ENCODE measurements around the gene WWC2. TPM values are rescaled to one million over a fixed set of nuclear protein-coding genes. Genes with fewer than 3 reads are reported as not detected.

The WWC2 gene
- total RNA-seq, 1 donor = 35.1 TPM

GRCh38 chr4:183314806-183315205, 215.7 kb downstream of the WWC2 start:
- TF ChIP-seq CTCF (IDR thresholded peaks at IDR 0.05; ENCODE audit: extremely low read depth, low read depth, low read length) = no peak

GRCh38 chr4:183318656-183319055, 219.6 kb downstream of the WWC2 start:
- H3K79me2 ChIP-seq (ENCODE audit: insufficient read depth, low read length) = no peaks in the 10 kb centered on the region
- no peaks in the 10 kb centered on the region for H3K9me3 ChIP-seq (ENCODE audit: low read depth, low read length)
- H3K4me2 ChIP-seq (ENCODE audit: insufficient read depth, low read length) = no peak overlapping the region
- peaks cover 18% of the 10 kb centered on the region for H3K36me3 ChIP-seq (ENCODE audit: insufficient read depth, low read length)
- H4K20me1 ChIP-seq (ENCODE audit: insufficient read depth, low read length) = no peaks in the 10 kb centered on the region
- no peak overlapping the region for H3K4me3 ChIP-seq (ENCODE audit: insufficient read depth, low read length)
- H3K27me3 ChIP-seq (ENCODE audit: insufficient read depth, low read length) = no peaks in the 10 kb centered on the region
- H3K27ac ChIP-seq (ENCODE audit: low read depth, low read length) = no peak overlapping the region
- no peaks in the 10 kb centered on the region for H3K4me1 ChIP-seq (ENCODE audit: insufficient read depth, low read length)
- H2AFZ ChIP-seq (ENCODE audit: low read length) = no peak overlapping the region
- DNase-seq (ENCODE audit: insufficient read length, low spot score, missing footprints) = no peak
- TF ChIP-seq CTCF (IDR thresholded peaks at IDR 0.05; ENCODE audit: extremely low read depth, low read depth, low read length) = no peak

More at GRCh38 chr4:183314806-183315205, 215.7 kb downstream of the WWC2 start:
- Histone ChIP-seq H2AFZ (ENCODE audit: low read length) (no peak overlapping the region), H3K4me2 (ENCODE audit: insufficient read depth, low read length) (no peak overlapping the region), H3K9me3 (ENCODE audit: low read depth, low read length) (no peaks in the 10 kb centered on the region), H3K4me1 (ENCODE audit: insufficient read depth, low read length) (no peaks in the 10 kb centered on the region), H3K36me3 (ENCODE audit: insufficient read depth, low read length) (peaks cover 21% of the 10 kb centered on the region), H4K20me1 (ENCODE audit: insufficient read depth, low read length) (no peaks in the 10 kb centered on the region), H3K79me2 (ENCODE audit: insufficient read depth, low read length) (no peaks in the 10 kb centered on the region), H3K27me3 (ENCODE audit: insufficient read depth, low read length) (no peaks in the 10 kb centered on the region), H3K27ac (ENCODE audit: low read depth, low read length) (no peak overlapping the region), H3K4me3 (ENCODE audit: insufficient read depth, low read length) (no peak overlapping the region)
- no peak for DNase-seq (ENCODE audit: insufficient read length, low spot score, missing footprints)

GRCh38 chr4:183320211-183321059, 221.4 kb downstream of the WWC2 start, which contains the start of gene CLDN22:
CLDN22 (minus strand) TSS chr4:183320276; CDS start chr4:183320218, 58 bp downstream.
- Histone ChIP-seq H3K36me3 (ENCODE audit: insufficient read depth, low read length) (peaks cover 12% of the 10 kb centered on the region), H3K4me1 (ENCODE audit: insufficient read depth, low read length) (no peaks in the 10 kb centered on the region), H2AFZ (ENCODE audit: low read length) (no peak within 1 kb of the TSS), H3K27me3 (ENCODE audit: insufficient read depth, low read length) (no peaks in the 10 kb centered on the region), H3K4me3 (ENCODE audit: insufficient read depth, low read length) (no peak within 1 kb of the TSS), H3K4me2 (ENCODE audit: insufficient read depth, low read length) (no peak within 1 kb of the TSS), H3K9me3 (ENCODE audit: low read depth, low read length) (no peaks in the 10 kb centered on the region), H3K79me2 (ENCODE audit: insufficient read depth, low read length) (no peaks in the 10 kb centered on the region), H3K27ac (ENCODE audit: low read depth, low read length) (no peak within 1 kb of the TSS), H4K20me1 (ENCODE audit: insufficient read depth, low read length) (no peaks in the 10 kb centered on the region)
- DNase-seq (ENCODE audit: insufficient read length, low spot score, missing footprints) = no peak
- TF ChIP-seq CTCF (IDR thresholded peaks at IDR 0.05; ENCODE audit: extremely low read depth, low read depth, low read length) = no peak

- H3K4me1 ChIP-seq (ENCODE audit: insufficient read depth, low read length) = no peaks in the 10 kb centered on the region
- H2AFZ ChIP-seq (ENCODE audit: low read length) = no peak overlapping the region
- no peaks in the 10 kb centered on the region for H3K9me3 ChIP-seq (ENCODE audit: low read depth, low read length)
- no peaks in the 10 kb centered on the region for H4K20me1 ChIP-seq (ENCODE audit: insufficient read depth, low read length)
- H3K36me3 ChIP-seq (ENCODE audit: insufficient read depth, low read length) = peaks cover 7% of the 10 kb centered on the region
- H3K27ac ChIP-seq (ENCODE audit: low read depth, low read length) = no peak overlapping the region
- no peak overlapping the region for H3K4me3 ChIP-seq (ENCODE audit: insufficient read depth, low read length)
- no peak overlapping the region for H3K4me2 ChIP-seq (ENCODE audit: insufficient read depth, low read length)
- no peak for TF ChIP-seq CTCF (IDR thresholded peaks at IDR 0.05; ENCODE audit: extremely low read depth, low read depth, low read length)
- H3K79me2 ChIP-seq (ENCODE audit: insufficient read depth, low read length) = no peaks in the 10 kb centered on the region
- DNase-seq (ENCODE audit: insufficient read length, low spot score, missing footprints) = no peak
- H3K27me3 ChIP-seq (ENCODE audit: insufficient read depth, low read length) = no peaks in the 10 kb centered on the region
Observed at GRCh38 chr4:183321079-183321478, 222.0 kb downstream of the WWC2 start.

Measured in osteoblast (primary cell).